Upper lobe of right lung (tissue), 1 donor: ENCODE results near the gene DNAAF8. TPM values are rescaled to one million over a fixed set of nuclear protein-coding genes. Genes with fewer than 3 reads are reported as not detected.

Source experiments
- ATAC-seq: fragments of 200-7000 bp; cut with Tn5 transposase; one replicate; pipeline ENCODE4 v1.9.1; 2020; ENCODE audit warnings: mild to moderate bottlenecking, moderate library complexity
- DNase-seq: peaks from one replicate; pipeline ENCODE4 v3.0.0-alpha.2; 2020
- H3K27ac ChIP-seq: fragments of 200-600 bp; one replicate; pipeline ENCODE4 v1.8.0; 2022
- H3K27me3 ChIP-seq: fragments of 200-600 bp; one replicate; pipeline ENCODE4 v1.8.0; 2022; ENCODE audit warnings: mild to moderate bottlenecking
- H3K36me3 ChIP-seq: fragments of 200-600 bp; one replicate; pipeline ENCODE4 v1.8.0; 2022
- H3K4me1 ChIP-seq: fragments of 200-600 bp; one replicate; pipeline ENCODE4 v1.8.0; 2022
- H3K4me3 ChIP-seq: fragments of 200-600 bp; one replicate; pipeline ENCODE4 v1.8.0; 2022; ENCODE audit warnings: mild to moderate bottlenecking
- H3K9me3 ChIP-seq: fragments of 200-600 bp; one replicate; pipeline ENCODE4 v1.8.0; 2022
- CTCF ChIP-seq: fragments of 200-600 bp; IDR thresholded peaks from one replicate; pipeline ENCODE4 v1.8.0; 2022; ENCODE audit warnings: antibody characterized with exemption
- intact Hi-C: fragments of 100-400 bp; cut with DNase I; formaldehyde crosslinking; loops from one replicate; pipeline ENCODE4 v1.11.0; 2022
- total RNA-seq: library from RNA; stranded (reverse); fragmentation: NEBNext Ultra II Directional; extraction: Animal tissue kit (Norgen Biotek cat#: 25700); gene quantifications from one replicate; pipeline ENCODE4 v1.2.1, GENCODE V29; 2021
- donor health status: DM: no; HTN: yes; CAD: no; lungs with severe emphysema.

Gene DNAAF8
- total RNA-seq, 1 donor from 2014 or later, result 0.58 TPM

- DNase-seq (peak; percentile 99), ATAC-seq (peak; percentile 95)
- H3K4me3 ChIP-seq, result peak overlapping the region; percentile 81
- peaks cover 1% of the 10 kb centered on the region for H3K36me3 ChIP-seq
- peak overlapping the region; percentile 84 for H3K27ac ChIP-seq
- intact Hi-C loops, result no loop called here
- no peak for TF ChIP-seq CTCF
- no peaks in the 10 kb centered on the region for H3K9me3 ChIP-seq
- no peaks in the 10 kb centered on the region for H3K27me3 ChIP-seq
- H3K4me1 ChIP-seq, result peaks cover 28% of the 10 kb centered on the region
Measured at GRCh38 chr16:4768549-4769305, 34.4 kb downstream of the DNAAF8 start.

- TF ChIP-seq CTCF, result no peak
- ATAC-seq (no peak), DNase-seq (no peak)
- peak overlapping the region; percentile 81 for H3K4me3 ChIP-seq
- H3K4me1 ChIP-seq, result peaks cover 28% of the 10 kb centered on the region
- no peaks in the 10 kb centered on the region for H3K36me3 ChIP-seq
- intact Hi-C loops, result no loop called here
- H3K27ac ChIP-seq, result no peak overlapping the region
- no peaks in the 10 kb centered on the region for H3K9me3 ChIP-seq
- no peaks in the 10 kb centered on the region for H3K27me3 ChIP-seq
Measured at GRCh38 chr16:4769306-4769638, 34.9 kb downstream of the DNAAF8 start.

- Histone ChIP-seq H3K27ac (no peak overlapping the region), H3K27me3 (no peaks in the 10 kb centered on the region), H3K36me3 (no peaks in the 10 kb centered on the region), H3K4me3 (no peak overlapping the region), H3K4me1 (peaks cover 15% of the 10 kb centered on the region), H3K9me3 (no peaks in the 10 kb centered on the region)
- intact Hi-C loops, result no loop called here
- DNase-seq (no peak), ATAC-seq (no peak)
- TF ChIP-seq CTCF, result no peak
Measured at GRCh38 chr16:4771646-4772045, 37.3 kb downstream of the DNAAF8 start.

GRCh38 chr16:4772351-4772750, 38.0 kb downstream of the DNAAF8 start:
- DNase-seq (no peak), ATAC-seq (no peak)
- intact Hi-C loops, result no loop called here
- H3K4me3 ChIP-seq, result no peak overlapping the region
- H3K9me3 ChIP-seq, result no peaks in the 10 kb centered on the region
- no peaks in the 10 kb centered on the region for H3K36me3 ChIP-seq
- no peaks in the 10 kb centered on the region for H3K27me3 ChIP-seq
- peaks cover 14% of the 10 kb centered on the region for H3K4me1 ChIP-seq
- TF ChIP-seq CTCF, result no peak
- H3K27ac ChIP-seq, result no peak overlapping the region

GRCh38 chr16:4775005-4775404, 40.7 kb downstream of the DNAAF8 start:
- no peak for TF ChIP-seq CTCF
- no peak for ATAC-seq
- no peak for DNase-seq
- no peaks in the 10 kb centered on the region for H3K4me1 ChIP-seq
- H3K27me3 ChIP-seq, result no peaks in the 10 kb centered on the region
- H3K27ac ChIP-seq, result no peak overlapping the region
- no peak overlapping the region for H3K4me3 ChIP-seq
- H3K36me3 ChIP-seq, result no peaks in the 10 kb centered on the region
- intact Hi-C loops, result no loop called here
- H3K9me3 ChIP-seq, result no peaks in the 10 kb centered on the region
